ENCODE measurements around the gene SON.
"Not testable (repeated sequence)": the region's sequence is repeated elsewhere in the genome, so short reads cannot be mapped to it uniquely, and the experiment has no call there.

Gene SON, protein sequence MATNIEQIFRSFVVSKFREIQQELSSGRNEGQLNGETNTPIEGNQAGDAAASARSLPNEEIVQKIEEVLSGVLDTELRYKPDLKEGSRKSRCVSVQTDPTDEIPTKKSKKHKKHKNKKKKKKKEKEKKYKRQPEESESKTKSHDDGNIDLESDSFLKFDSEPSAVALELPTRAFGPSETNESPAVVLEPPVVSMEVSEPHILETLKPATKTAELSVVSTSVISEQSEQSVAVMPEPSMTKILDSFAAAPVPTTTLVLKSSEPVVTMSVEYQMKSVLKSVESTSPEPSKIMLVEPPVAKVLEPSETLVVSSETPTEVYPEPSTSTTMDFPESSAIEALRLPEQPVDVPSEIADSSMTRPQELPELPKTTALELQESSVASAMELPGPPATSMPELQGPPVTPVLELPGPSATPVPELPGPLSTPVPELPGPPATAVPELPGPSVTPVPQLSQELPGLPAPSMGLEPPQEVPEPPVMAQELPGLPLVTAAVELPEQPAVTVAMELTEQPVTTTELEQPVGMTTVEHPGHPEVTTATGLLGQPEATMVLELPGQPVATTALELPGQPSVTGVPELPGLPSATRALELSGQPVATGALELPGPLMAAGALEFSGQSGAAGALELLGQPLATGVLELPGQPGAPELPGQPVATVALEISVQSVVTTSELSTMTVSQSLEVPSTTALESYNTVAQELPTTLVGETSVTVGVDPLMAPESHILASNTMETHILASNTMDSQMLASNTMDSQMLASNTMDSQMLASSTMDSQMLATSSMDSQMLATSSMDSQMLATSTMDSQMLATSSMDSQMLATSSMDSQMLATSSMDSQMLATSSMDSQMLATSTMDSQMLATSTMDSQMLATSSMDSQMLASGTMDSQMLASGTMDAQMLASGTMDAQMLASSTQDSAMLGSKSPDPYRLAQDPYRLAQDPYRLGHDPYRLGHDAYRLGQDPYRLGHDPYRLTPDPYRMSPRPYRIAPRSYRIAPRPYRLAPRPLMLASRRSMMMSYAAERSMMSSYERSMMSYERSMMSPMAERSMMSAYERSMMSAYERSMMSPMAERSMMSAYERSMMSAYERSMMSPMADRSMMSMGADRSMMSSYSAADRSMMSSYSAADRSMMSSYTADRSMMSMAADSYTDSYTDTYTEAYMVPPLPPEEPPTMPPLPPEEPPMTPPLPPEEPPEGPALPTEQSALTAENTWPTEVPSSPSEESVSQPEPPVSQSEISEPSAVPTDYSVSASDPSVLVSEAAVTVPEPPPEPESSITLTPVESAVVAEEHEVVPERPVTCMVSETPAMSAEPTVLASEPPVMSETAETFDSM (N-terminal part only)

DNA sequence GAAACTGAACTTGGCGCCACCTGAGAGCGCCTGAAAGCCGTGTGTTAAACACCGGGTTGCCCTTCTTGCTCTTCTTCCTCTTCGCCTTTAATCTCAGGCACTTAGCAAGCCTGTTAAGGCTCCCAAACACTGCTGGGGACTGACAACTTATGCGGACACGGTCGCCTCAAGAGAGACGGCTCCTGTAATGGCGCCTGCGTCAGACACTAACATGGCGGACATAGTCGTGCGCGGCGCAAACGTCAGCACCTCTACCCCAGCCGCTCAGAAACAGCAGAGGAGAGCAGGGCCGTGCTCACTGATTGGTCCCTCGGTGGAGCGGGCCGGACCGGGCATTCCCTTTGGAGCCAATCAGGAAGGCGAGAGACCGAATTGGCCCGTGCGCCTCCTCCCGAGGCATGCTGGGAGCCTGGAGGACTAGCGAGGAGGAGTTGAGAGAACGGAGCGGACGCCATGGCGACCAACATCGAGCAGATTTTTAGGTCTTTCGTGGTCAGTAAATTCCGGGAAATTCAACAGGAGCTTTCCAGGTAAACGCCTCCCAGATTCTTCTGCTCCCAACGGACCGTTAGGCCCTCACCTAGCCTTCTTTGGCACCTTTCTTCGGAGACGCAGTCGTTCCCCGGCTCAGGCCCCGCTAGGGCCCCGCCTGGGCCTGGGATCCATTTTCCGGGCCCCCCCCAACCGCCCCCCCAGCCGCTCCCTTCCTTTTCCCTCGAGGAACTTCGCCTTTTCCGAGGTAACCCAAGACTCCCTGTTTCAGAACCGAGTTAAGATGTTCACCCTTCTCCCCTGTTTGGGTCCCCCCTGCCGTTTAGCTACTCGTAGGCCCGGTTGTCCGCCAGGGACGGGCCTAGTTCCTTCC is at the start of gene SON:
Gene SON, plus strand, starts transcription at position 399 of the 865 bp plus-strand sequence. Its CDS starts 55 bp downstream, at position 454.
- peak; percentile 99 to 100 (median 100) for DNase-seq
- intact Hi-C loops (cut with DNase I) = loop anchor here (2.0 to 5.0 kb wide), 3 partner anchors 44 to 62 kb away; partner anchors contain the start of genes DNAJC28 and DONSON

DNA sequence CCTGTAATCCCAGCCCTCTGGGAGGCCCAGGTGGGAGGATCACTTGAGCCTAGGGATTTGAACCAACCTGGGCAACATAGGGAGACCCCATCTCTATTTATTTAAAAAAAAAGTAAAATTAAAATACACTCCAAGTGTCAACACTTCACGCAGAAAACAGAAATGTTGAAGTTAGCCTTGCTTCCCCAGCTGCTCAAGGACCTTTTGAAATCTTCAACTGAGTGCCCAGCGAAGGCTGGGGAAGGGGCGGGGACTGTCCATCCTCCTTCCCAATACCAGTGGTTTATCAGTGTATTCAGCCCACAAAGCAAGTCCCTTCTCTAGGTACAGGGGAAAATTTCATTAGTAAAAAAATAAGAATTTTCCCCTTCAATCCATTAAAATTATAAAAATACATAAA is 49.1 kb upstream of the SON start:
- intact Hi-C loops (cut with DNase I) = loop anchor here (5.0 kb wide), 1 partner anchor 49 kb away; the partner anchor contains the start of genes GART and SON
- no peak for DNase-seq

- DNase-seq = no peak
- intact Hi-C loops (cut with DNase I) = no loop called here
These were observed 47.1 kb upstream of the SON start for GRCh38 chr21:33495743-33496142.

- no peak for DNase-seq
- intact Hi-C loops (cut with DNase I) = no loop called here
These were observed 46.5 kb upstream of the SON start for GRCh38 chr21:33496345-33496744.

DNA sequence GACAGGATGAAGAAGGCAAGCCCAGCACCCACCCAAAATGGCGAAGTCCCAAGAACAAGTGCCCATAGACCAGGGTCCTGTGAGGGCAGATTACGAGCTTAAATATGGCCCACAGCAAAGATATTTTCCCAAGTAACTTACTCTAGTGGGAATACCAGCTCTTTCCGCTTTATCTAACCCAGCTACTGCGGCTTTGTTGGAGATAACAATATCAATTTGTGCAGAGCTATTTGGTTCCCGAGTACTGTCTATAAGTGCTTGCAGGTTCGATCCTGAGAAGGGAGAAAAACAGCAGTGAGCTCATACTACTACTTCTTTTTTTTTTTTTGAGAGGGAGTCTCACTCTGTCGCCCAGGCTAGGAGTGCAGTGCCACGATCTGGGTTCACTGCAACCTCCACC is 37.0 kb upstream of the SON start:
- intact Hi-C loops (cut with DNase I) = no loop called here

DNA sequence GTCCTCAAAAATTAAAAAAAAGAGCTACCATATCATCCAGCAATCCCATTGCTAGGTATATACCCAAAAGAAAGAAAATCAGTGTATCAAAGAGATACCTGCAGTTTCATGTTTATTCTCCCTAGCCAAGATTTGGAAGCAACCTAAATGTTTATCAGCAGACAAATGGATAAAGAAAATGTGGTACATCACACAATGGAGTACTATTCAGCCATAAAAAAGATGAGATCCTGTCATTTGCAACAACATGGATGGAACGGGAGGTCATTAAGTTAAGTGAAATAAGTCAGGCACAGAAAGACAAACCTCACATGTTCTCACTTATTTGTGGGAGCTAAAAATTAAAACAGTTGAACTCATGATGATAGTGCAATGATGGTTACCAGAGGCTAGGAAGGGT is 35.8 kb upstream of the SON start:
- DNase-seq; intact Hi-C loops (cut with DNase I): not testable (repeated sequence)

More for the DNA sequence above, 37.0 kb upstream of the SON start:
- no peak for DNase-seq

- peak in 1 of 10 donors; percentile 5 for DNase-seq
- intact Hi-C loops (cut with DNase I) = no loop called here
These were observed 32.0 kb upstream of the SON start for GRCh38 chr21:33510826-33511225.

- DNase-seq = peak in 1 of 10 donors; percentile 39
- intact Hi-C loops (cut with DNase I) = no loop called here
These were observed 31.2 kb upstream of the SON start for GRCh38 chr21:33511639-33512038.

DNA sequence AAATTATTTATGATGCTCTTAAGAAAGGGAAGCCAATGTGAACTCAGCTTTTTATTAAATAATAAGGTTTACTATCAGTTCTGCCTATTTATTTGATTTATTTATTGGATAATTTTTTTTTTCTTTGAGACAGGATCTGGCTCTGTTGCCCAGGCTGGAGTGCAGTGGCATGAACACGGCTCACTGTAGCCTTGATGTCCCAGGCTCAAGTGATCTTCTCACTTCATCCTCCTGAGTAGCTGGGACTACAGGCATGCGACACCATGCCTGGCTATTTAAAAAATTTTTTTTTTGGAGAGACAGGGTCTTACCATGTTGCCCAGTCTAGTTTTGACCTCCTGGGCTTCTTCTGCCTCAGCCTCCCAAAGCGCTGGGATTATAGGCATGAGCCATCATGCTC is 30.4 kb upstream of the SON start:
- no peak for DNase-seq
- intact Hi-C loops (cut with DNase I) = no loop called here

DNA sequence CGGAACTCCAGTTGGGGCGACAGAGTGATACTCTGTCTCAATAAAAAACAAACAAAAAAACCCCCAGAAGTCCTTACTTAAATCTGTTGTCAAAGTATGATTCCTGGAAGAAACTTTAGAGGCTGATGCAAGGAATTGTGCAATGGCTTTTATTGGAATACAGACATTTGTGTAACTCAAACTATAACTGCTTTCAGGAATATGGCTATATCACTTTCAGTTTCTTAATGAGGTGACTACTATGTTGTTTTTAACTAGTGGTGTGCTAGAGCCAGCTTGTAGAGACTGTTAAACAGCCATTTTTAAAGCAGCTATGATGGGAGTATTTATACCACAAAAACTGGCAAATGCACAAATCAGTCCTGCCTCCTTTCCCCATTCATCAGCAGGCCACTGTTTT is 28.6 kb upstream of the SON start:
- intact Hi-C loops (cut with DNase I) = no loop called here
- DNase-seq = no peak

DNA sequence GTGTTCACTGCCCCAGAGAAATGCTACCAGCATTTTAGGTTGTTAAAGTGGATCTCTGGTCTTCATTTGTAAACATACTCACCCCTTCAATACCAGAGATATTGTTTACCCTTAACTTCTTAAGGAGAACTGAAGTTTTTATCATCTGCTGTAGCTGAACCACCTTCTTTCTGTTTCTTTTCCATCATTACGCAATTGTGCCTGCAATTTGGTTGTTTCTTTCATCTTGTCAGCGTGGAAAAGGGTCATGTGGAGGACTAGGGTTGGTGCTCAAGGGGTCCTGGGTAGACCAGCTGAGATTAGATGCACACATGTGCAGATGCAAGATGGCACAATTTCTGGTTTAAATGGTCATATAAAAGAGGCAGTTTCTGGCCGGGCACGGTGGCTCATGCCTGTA is 23.9 kb upstream of the SON start:
- intact Hi-C loops (cut with DNase I) = no loop called here
- DNase-seq = no peak

GRCh38 chr21:33522297-33522952 is 20.4 kb upstream of the SON start:
- intact Hi-C loops (cut with DNase I) = no loop called here
- no peak for DNase-seq

DNA sequence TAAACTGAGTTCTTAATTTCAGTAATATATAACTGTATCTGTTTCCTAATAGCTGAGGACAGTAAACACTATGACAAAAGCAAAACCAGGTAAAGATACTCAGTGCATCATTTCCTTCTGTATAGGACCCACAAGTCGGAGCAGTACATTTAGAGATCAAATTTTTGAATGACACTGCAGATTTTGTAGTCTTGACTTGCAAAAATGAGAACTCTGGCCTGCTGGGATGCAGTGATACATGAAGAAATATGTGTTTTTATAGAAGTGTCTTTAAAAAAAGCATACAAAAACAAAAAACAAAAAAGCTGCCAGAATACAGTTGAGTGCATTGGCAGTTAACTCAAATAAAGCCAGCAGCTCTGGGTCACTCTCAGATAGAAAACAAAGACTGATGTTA is 19.9 kb upstream of the SON start:
- intact Hi-C loops (cut with DNase I) = no loop called here
- DNase-seq = no peak

- intact Hi-C loops (cut with DNase I) = no loop called here
- DNase-seq = no peak
These were observed 11.8 kb upstream of the SON start for GRCh38 chr21:33531007-33531406.

DNA sequence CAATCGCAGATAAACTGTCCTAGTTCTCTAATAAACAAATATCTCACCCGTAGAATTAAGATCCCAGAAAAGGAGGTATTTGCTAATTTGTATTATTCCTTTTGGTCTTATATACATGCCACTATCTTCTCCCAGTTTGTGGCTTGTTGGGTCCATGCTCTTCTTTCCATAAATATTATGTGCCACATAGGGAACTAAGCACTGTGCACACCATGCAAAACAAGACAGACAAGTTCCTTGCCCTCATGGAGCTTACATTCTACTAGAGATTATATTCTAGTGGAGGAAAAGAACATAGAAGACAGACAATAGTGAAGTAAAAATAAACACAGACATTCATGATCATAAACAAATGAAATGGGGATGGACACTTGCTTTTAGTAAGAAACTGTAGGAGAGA is 5.6 kb upstream of the SON start:
- no peak for DNase-seq
- intact Hi-C loops (cut with DNase I) = no loop called here

GRCh38 chr21:33539616-33540015 is 3.2 kb upstream of the SON start:
- no peak for DNase-seq
- intact Hi-C loops (cut with DNase I) = loop anchor here (5.0 kb wide), 2 partner anchors 47 to 48 kb away; partner anchors contain the start of genes DNAJC28 and DONSON

GRCh38 chr21:33540711-33541104 is 2.1 kb upstream of the SON start:
- DNase-seq = no peak
- intact Hi-C loops (cut with DNase I) = loop anchor here (5.0 kb wide), 2 partner anchors 47 to 48 kb away; partner anchors contain the start of genes DNAJC28 and DONSON

DNA sequence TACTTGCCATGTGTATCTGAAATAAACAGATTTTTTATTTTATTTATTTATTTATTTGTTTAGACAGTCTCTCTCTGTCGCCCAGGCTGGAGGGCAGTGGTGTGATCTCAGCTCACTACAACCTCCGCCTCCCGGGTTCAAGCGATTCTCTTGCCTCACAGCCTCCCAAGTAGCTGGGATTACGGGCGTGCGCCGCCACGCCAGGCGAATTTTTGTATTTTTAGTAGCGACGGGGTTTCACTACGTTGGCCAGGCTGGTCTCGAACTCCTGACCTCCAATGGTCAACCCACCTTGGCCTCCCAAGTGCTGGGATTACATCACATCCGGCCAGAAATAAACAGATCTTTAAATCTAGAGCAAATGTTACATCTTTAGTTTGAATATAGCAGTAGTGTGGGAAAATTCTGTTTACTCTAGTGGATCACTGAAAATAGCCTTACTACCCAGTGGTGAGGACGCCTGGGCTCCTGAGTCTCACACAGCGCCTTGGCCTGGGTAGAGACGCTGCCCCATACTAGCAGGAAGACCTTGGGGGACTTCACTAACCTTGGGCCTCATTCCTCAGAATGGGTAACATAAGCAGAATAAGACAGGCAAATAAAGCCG is 1.6 kb upstream of the SON start:
- intact Hi-C loops (cut with DNase I) = loop anchor here (5.0 kb wide), 2 partner anchors 46 to 49 kb away; partner anchors contain the start of genes DNAJC28 and DONSON
- DNase-seq = no peak
